IMR-90 (cell line): ENCODE results near the gene GPC5. TPM values are rescaled to one million over a fixed set of nuclear protein-coding genes. Genes with fewer than 3 reads are reported as not detected.

Experiments used
- ATAC-seq: fragments of 200-7000 bp; cut with Tn5 transposase; 2 replicates; pipeline ENCODE4 v1.9.1; 2020; ENCODE audit warnings: low read depth, mild to moderate bottlenecking, moderate library complexity
- BruUV-seq: library from RNA; stranded (reverse); fragments of 400-500 nt; replicated peaks from 2 replicates; lab custom pipeline; 2021; lab: Mats Ljungman, UMichigan
- CTCF ChIA-PET: fragments of 300-600 bp; formaldehyde crosslinking; extraction: SDS; loops from one replicate; lab custom pipeline; 2021; ENCODE audit warnings: antibody characterized with exemption; lab: Yijun Ruan, JAX
- POLR2A ChIA-PET: fragments of 300-600 bp; sonication (Branson Sonifier 250); formaldehyde crosslinking; loops from one replicate; lab custom pipeline; 2022; ENCODE audit warnings: antibody characterized with exemption; ENCODE audit not compliant: unreplicated experiment; lab: Charles Lee
- DNase-seq: peaks from one replicate; pipeline ENCODE4 v3.0.0; 2013
- H2AFZ ChIP-seq: replicated peaks from 2 replicates; pipeline ENCODE3; 2013; ENCODE audit warnings: low read length, mild to moderate bottlenecking; ENCODE audit not compliant: poor library complexity
- H2AK5ac ChIP-seq: 2 replicates; pipeline ENCODE4 v1.6.1; 2013; ENCODE audit warnings: low read depth, low read length, inconsistent platforms
- H2AK9ac ChIP-seq: replicated peaks from 2 replicates; pipeline ENCODE3; 2013; ENCODE audit warnings: mild to moderate bottlenecking, low read depth, low read length, moderate library complexity; ENCODE audit not compliant: poor library complexity
- H2BK120ac ChIP-seq: 2 replicates; pipeline ENCODE4 v1.6.1; 2013; ENCODE audit warnings: low read depth, low read length, inconsistent platforms
- H2BK15ac ChIP-seq: 3 replicates; pipeline ENCODE4 v1.6.1; 2013; ENCODE audit warnings: low read depth, low read length, inconsistent platforms
- H2BK20ac ChIP-seq: 2 replicates; pipeline ENCODE4 v1.6.1; 2013; ENCODE audit warnings: low read depth, mild to moderate bottlenecking, inconsistent platforms, low read length, moderate library complexity
- H2BK5ac ChIP-seq: 2 replicates; pipeline ENCODE4 v1.6.1; 2013; ENCODE audit warnings: mild to moderate bottlenecking, low read depth, low read length, inconsistent platforms; ENCODE audit not compliant: poor library complexity, severe bottlenecking
- H3K14ac ChIP-seq: replicated peaks from 2 replicates; pipeline ENCODE4 v1.6.1; 2013; ENCODE audit warnings: low read depth, low read length, inconsistent platforms
- H3K18ac ChIP-seq: 2 replicates; pipeline ENCODE4 v1.6.1; 2013; ENCODE audit warnings: low read depth, low read length, control low read depth
- H3K23ac ChIP-seq: 2 replicates; pipeline ENCODE4 v1.6.1; 2013; ENCODE audit warnings: low read depth, low read length, inconsistent platforms
- H3K27ac ChIP-seq: 2 replicates; pipeline ENCODE4 v1.5.1; 2013; ENCODE audit warnings: mild to moderate bottlenecking, control low read depth, low read length; ENCODE audit not compliant: insufficient read depth
- H3K27me3 ChIP-seq: 2 replicates; pipeline ENCODE4 v1.6.1; 2013; ENCODE audit warnings: low read length; ENCODE audit not compliant: control insufficient read depth, insufficient read depth
- H3K36me3 ChIP-seq: 2 replicates; pipeline ENCODE4 v1.6.1; 2013; ENCODE audit warnings: low read length, mixed read lengths; ENCODE audit not compliant: control insufficient read depth, insufficient read depth
- H3K4ac ChIP-seq: 2 replicates; pipeline ENCODE4 v1.6.1; 2013; ENCODE audit warnings: low read depth, low read length, inconsistent platforms
- H3K4me1 ChIP-seq: 2 replicates; pipeline ENCODE4 v1.6.1; 2013; ENCODE audit warnings: low read length, mixed read lengths; ENCODE audit not compliant: control insufficient read depth, insufficient read depth
- H3K4me2 ChIP-seq: 2 replicates; pipeline ENCODE4 v1.6.1; 2013; ENCODE audit warnings: low read depth, mild to moderate bottlenecking, control low read depth, low read length, moderate library complexity
- H3K4me3 ChIP-seq: 2 replicates; pipeline ENCODE4 v1.5.1; 2013; ENCODE audit warnings: low read depth, mild to moderate bottlenecking, control low read depth, low read length, moderate library complexity; ENCODE audit not compliant: insufficient read depth
- H3K56ac ChIP-seq: 2 replicates; pipeline ENCODE4 v1.6.1; 2013; ENCODE audit warnings: low read length, inconsistent platforms; ENCODE audit not compliant: insufficient read depth; ENCODE audit errors: extremely low read depth
- H3K79me1 ChIP-seq, 2 experiments: 2 replicates each; pipeline ENCODE4 v1.6.1; 2013; ENCODE audit warnings: low read length in 2 of 2, inconsistent platforms in 1 of 2, low read depth in 1 of 2
- H3K9ac ChIP-seq: 2 replicates; pipeline ENCODE4 v1.6.1; 2013; ENCODE audit warnings: low read depth, low read length, control low read depth
- H3K9me1 ChIP-seq: 2 replicates; pipeline ENCODE4 v1.6.1; 2013; ENCODE audit warnings: low read length, inconsistent platforms; ENCODE audit not compliant: insufficient read depth
- H3K9me3 ChIP-seq: 2 replicates; pipeline ENCODE4 v1.6.1; 2013; ENCODE audit warnings: low read length; ENCODE audit not compliant: control insufficient read depth, insufficient read depth
- H4K20me1 ChIP-seq: 2 replicates; pipeline ENCODE4 v1.6.1; 2013; ENCODE audit warnings: low read length, inconsistent platforms; ENCODE audit not compliant: insufficient read depth
- H4K5ac ChIP-seq: 2 replicates; pipeline ENCODE4 v1.6.1; 2013; ENCODE audit warnings: mild to moderate bottlenecking, low read depth, low read length, control low read depth
- H4K8ac ChIP-seq, 2 experiments: 2 replicates each; pipeline ENCODE4 v1.6.1; 2013; ENCODE audit warnings: low read depth in 2 of 2, low read length in 2 of 2, control low read depth in 1 of 2, inconsistent platforms in 1 of 2
- H4K91ac ChIP-seq: 2 replicates; pipeline ENCODE4 v1.6.1; 2013; ENCODE audit warnings: low read depth, low read length, inconsistent platforms; ENCODE audit not compliant: insufficient read depth
- RCOR1 ChIP-seq: IDR thresholded peaks from 2 replicates; pipeline ENCODE4 v1.6.1; 2012; ENCODE audit warnings: mild to moderate bottlenecking, low read length, improper control_type of control experiment; ENCODE audit not compliant: insufficient replicate concordance
- WGBS, 2 experiments: methylation state at CpG; one replicate each; pipeline versions ENCODE4 v1.1.5 to v1.1.7; 2013; ENCODE audit warnings: missing lambda C conversion rate in 2 of 2; ENCODE audit not compliant: insufficient read length in 1 of 2; ENCODE audit errors: extremely low coverage in 2 of 2; 5-methylcytosine and 5-hydroxymethylcytosine counted together
- dilution Hi-C: fragments of 300-500 bp; cut with HindIII; formaldehyde crosslinking; loops from one replicate; pipeline ENCODE4 v1.14.3; 2018; ENCODE audit warnings: low sequenced_read_pairs; ENCODE audit not compliant: unreplicated experiment
- in situ Hi-C: fragments of 300-500 bp; cut with MboI; formaldehyde crosslinking; loops from 3 replicates; pipeline ENCODE4 v1.14.3; 2019; ENCODE audit warnings: low sequenced_read_pairs, inconsistent platforms, mixed read lengths
- intact Hi-C: fragments of 100-400 bp; cut with micrococcal nuclease; formaldehyde crosslinking; loops from 2 replicates; pipeline ENCODE4 v1.10.0; 2022
- polyA plus RNA-seq, 3 experiments: library from polyadenylated mRNA; depleted of rRNA; stranded (reverse); fragments of >200 nt; gene quantifications; 2 replicates each; pipeline ENCODE4 v1.2.3, GENCODE V29; 2012; ENCODE audit warnings: low replicate concordance in 1 of 3
- total RNA-seq: library from RNA; depleted of rRNA; stranded (reverse); fragments of >200 nt; gene quantifications from 2 replicates; pipeline ENCODE4 v1.2.3, GENCODE V29; 2012

The GPC5 gene
- total and polyA plus RNA-seq, 2 of the 4 experiments (the other 2 are of a cell fraction), result 0.94 to 1.8 TPM

GRCh38 chr13:91778123-91778522, 379.7 kb downstream of the GPC5 start:
- Histone ChIP-seq H3K4me2 (no peak overlapping the region), H3K9me1 (no peaks in the 10 kb centered on the region), H3K4me1 (no peaks in the 10 kb centered on the region), H2AK9ac (no peak overlapping the region), H2BK5ac (no peak overlapping the region), H3K27me3 (no peaks in the 10 kb centered on the region), H3K23ac (no peak overlapping the region), H3K27ac (no peak overlapping the region), H2BK15ac (no peak overlapping the region), H4K8ac (no peak overlapping the region), H3K9me3 (no peaks in the 10 kb centered on the region), H4K5ac (no peak overlapping the region), H2AFZ (no peak overlapping the region), H3K4me3 (no peak overlapping the region), H3K36me3 (no peaks in the 10 kb centered on the region), H2AK5ac (no peak overlapping the region), H3K18ac (no peak overlapping the region), H2BK120ac (no peak overlapping the region), H2BK20ac (no peak overlapping the region), H4K91ac (no peak overlapping the region), H3K4ac (no peak overlapping the region), H3K9ac (no peak overlapping the region), H3K14ac (no peak overlapping the region), H4K20me1 (no peaks in the 10 kb centered on the region), H3K56ac (no peak overlapping the region), H3K79me1 (no peaks in the 10 kb centered on the region)
- in situ Hi-C loops, result no loop called here
- dilution Hi-C loops, result no loop called here
- WGBS, 2 experiments, result 71% methylated on average over 1 of the region's 4 CpGs; no CpG with 5 or more reads in 1 of the 2 experiments
- ChIA-PET POLR2A (no interaction called here), CTCF (no interaction called here)
- BruUV-seq, result no TSS peak
- intact Hi-C loops, result no loop called here
- DNase-seq (no peak), ATAC-seq (no peak)
- TF ChIP-seq RCOR1, result no peak
